Keratinocyte (primary cell): Measurements from ENCODE around the gene GZMM. TPM values are rescaled to one million over a fixed set of nuclear protein-coding genes. Genes with fewer than 3 reads are reported as not detected.

Source experiments
- DNase-seq: peaks from one replicate; pipeline ENCODE4 v3.0.0-alpha.2; 2011; ENCODE audit warnings: low read depth, missing footprints, low spot score
- FAIRE-seq: peaks from 2 replicates; lab custom pipeline; 2011; peaks lifted over from hg19 to GRCh38; lab: Jason Lieb, UNC
- H2AFZ ChIP-seq: 2 replicates; pipeline ENCODE4 v1.6.0; 2012; ENCODE audit warnings: low read length, control low read depth, inconsistent platforms; ENCODE audit not compliant: control insufficient read depth
- H3K27ac ChIP-seq: 2 replicates; pipeline ENCODE4 v1.5.1; 2011; ENCODE audit warnings: low read length; ENCODE audit not compliant: control insufficient read depth, insufficient read depth
- H3K27me3 ChIP-seq: 3 replicates; pipeline ENCODE4 v1.6.0; 2011; ENCODE audit warnings: low read length; ENCODE audit not compliant: control insufficient read depth, insufficient read depth; ENCODE audit errors: extremely low read depth
- H3K36me3 ChIP-seq, 2 experiments: 2 replicates in 1 of 2; 3 replicates in 1 of 2; pipeline ENCODE4 v1.5.1; 2011; ENCODE audit warnings: low read length in 2 of 2, mild to moderate bottlenecking in 1 of 2; ENCODE audit not compliant: control insufficient read depth in 2 of 2, insufficient read depth in 2 of 2; ENCODE audit errors: extremely low read depth in 1 of 2
- H3K4me1 ChIP-seq: 3 replicates; pipeline ENCODE4 v1.5.1; 2011; ENCODE audit warnings: low read length; ENCODE audit not compliant: control insufficient read depth, insufficient read depth; ENCODE audit errors: extremely low read depth
- H3K4me2 ChIP-seq: 3 replicates; pipeline ENCODE4 v1.6.0; 2011; ENCODE audit warnings: low read depth, low read length; ENCODE audit not compliant: control insufficient read depth, insufficient read depth; ENCODE audit errors: extremely low read depth
- H3K4me3 ChIP-seq, 3 experiments: fragments of 200-600 bp in 1 of 3; sonication (generic) in 1 of 3; 2 replicates in 2 of 3; 3 replicates in 1 of 3; pipeline ENCODE4 v1.5.1; 2011 to 2016; ENCODE audit warnings: low read length in 3 of 3, mild to moderate bottlenecking in 3 of 3, control low read depth in 2 of 3, inconsistent platforms in 1 of 3, low read depth in 1 of 3, mixed read lengths in 1 of 3, mixed run types in 1 of 3, moderate library complexity in 1 of 3; ENCODE audit not compliant: control insufficient read depth in 2 of 3, insufficient read depth in 2 of 3; ENCODE audit errors: extremely low read depth in 1 of 3
- H3K79me2 ChIP-seq: 2 replicates; pipeline ENCODE4 v1.6.0; 2012; ENCODE audit warnings: low read length; ENCODE audit not compliant: control insufficient read depth, insufficient read depth
- H3K9ac ChIP-seq: 3 replicates; pipeline ENCODE4 v1.6.0; 2011; ENCODE audit warnings: low read length; ENCODE audit not compliant: control insufficient read depth, insufficient read depth; ENCODE audit errors: extremely low read depth
- H3K9me1 ChIP-seq: 3 replicates; pipeline ENCODE4 v1.6.0; 2011; ENCODE audit warnings: low read length; ENCODE audit not compliant: control insufficient read depth, insufficient read depth; ENCODE audit errors: extremely low read depth
- H3K9me3 ChIP-seq: 2 replicates; pipeline ENCODE4 v1.5.1; 2012; ENCODE audit warnings: low read depth, low read length; ENCODE audit not compliant: control insufficient read depth
- H4K20me1 ChIP-seq: 3 replicates; pipeline ENCODE4 v1.6.0; 2011; ENCODE audit warnings: low read length; ENCODE audit not compliant: control insufficient read depth, insufficient read depth; ENCODE audit errors: extremely low read depth
- EZH2 ChIP-seq: IDR thresholded peaks from one replicate; pipeline ENCODE4 v1.6.1; 2012; ENCODE audit warnings: inconsistent platforms, mild to moderate bottlenecking, low read length, moderate library complexity
- dilution Hi-C: fragments of 300-500 bp; cut with MboI; formaldehyde crosslinking; loops from one replicate; pipeline ENCODE4 v1.7.0; 2020; ENCODE audit warnings: low sequenced_read_pairs; ENCODE audit not compliant: extremely low pct_ligation_motif_present
- polyA plus RNA-seq, 5 experiments: library from polyadenylated mRNA; depleted of rRNA in 3 of 5; stranded (reverse) in 3 of 5; stranded (forward) in 1 of 5; unstranded in 1 of 5; fragments of >200 nt; gene quantifications; 1 replicate in 1 of 5; 2 replicates in 3 of 5; 3 replicates in 1 of 5; pipeline versions ENCODE4 v1.2.1 to v1.2.3, GENCODE V29; 2011 to 2012; ENCODE audit warnings: missing spikeins in 2 of 5, low read depth in 1 of 5, low replicate concordance in 1 of 5
- TF ChIP-seq, protein P1 (sequence below), 3 experiments: IDR thresholded peaks in 1 of 3; conservative IDR thresholded peaks in 1 of 3; optimal IDR thresholded peaks in 1 of 3; 2 replicates in 2 of 3; 3 replicates in 1 of 3; pipeline versions ENCODE3 to v1.5.1; 2011; ENCODE audit warnings: low read length in 3 of 3, mild to moderate bottlenecking in 3 of 3, moderate library complexity in 2 of 3, control low read depth in 1 of 3, inconsistent platforms in 1 of 3; ENCODE audit not compliant: insufficient read depth in 2 of 3; ENCODE audit errors: extremely low read depth in 1 of 3

GZMM gene
- polyA plus RNA-seq, 1 donor (not counting 4 experiments of a cell fraction or from before 2014, with no cell fraction given): not detected

DNA sequence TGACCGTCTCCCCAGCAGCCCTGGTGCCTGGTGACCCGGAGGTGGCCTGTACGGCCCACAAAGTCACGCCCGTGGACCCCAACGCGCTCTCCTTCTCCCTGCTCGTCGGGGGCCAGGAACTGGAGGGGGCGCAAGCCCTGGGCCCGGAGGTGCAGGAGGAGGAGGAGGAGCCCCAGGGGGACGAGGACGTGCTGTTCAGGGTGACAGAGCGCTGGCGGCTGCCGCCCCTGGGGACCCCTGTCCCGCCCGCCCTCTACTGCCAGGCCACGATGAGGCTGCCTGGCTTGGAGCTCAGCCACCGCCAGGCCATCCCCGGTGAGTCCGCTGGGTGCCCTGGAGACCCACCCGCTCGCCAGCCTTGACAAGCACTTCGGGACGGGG, 45.4 kb upstream of the GZMM start:
- DNase-seq: no peak
- H3K27ac ChIP-seq: no peak overlapping the region
- no peaks in the 10 kb centered on the region for H3K79me2 ChIP-seq
- no peaks in the 10 kb centered on the region for H3K9me1 ChIP-seq
- no peak overlapping the region for H3K9ac ChIP-seq
- H3K4me3 ChIP-seq: no peak overlapping the region
- no peak overlapping the region for H2AFZ ChIP-seq
- no peaks in the 10 kb centered on the region for H4K20me1 ChIP-seq
- no peaks in the 10 kb centered on the region for H3K9me3 ChIP-seq
- dilution Hi-C loops: no loop called here
- H3K36me3 ChIP-seq: no peaks in the 10 kb centered on the region
- peaks cover 25% of the 10 kb centered on the region for H3K27me3 ChIP-seq
- TF ChIP-seq EZH2: no peak
- TF ChIP-seq, protein P1, sequence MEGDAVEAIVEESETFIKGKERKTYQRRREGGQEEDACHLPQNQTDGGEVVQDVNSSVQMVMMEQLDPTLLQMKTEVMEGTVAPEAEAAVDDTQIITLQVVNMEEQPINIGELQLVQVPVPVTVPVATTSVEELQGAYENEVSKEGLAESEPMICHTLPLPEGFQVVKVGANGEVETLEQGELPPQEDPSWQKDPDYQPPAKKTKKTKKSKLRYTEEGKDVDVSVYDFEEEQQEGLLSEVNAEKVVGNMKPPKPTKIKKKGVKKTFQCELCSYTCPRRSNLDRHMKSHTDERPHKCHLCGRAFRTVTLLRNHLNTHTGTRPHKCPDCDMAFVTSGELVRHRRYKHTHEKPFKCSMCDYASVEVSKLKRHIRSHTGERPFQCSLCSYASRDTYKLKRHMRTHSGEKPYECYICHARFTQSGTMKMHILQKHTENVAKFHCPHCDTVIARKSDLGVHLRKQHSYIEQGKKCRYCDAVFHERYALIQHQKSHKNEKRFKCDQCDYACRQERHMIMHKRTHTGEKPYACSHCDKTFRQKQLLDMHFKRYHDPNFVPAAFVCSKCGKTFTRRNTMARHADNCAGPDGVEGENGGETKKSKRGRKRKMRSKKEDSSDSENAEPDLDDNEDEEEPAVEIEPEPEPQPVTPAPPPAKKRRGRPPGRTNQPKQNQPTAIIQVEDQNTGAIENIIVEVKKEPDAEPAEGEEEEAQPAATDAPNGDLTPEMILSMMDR (optimal IDR thresholded peaks at IDR 0.05 in 1 of 3, IDR thresholded peaks at IDR 0.05 in 1 of 3, conservative IDR thresholded peaks at IDR 0.05 in 1 of 3; ENCODE audit: extremely low read depth in 1 of 3, insufficient read depth in 2 of 3, low read length in 3 of 3): no peak
- H3K4me2 ChIP-seq: no peak overlapping the region
- no peaks in the 10 kb centered on the region for H3K4me1 ChIP-seq
- FAIRE-seq: no peak

DNA sequence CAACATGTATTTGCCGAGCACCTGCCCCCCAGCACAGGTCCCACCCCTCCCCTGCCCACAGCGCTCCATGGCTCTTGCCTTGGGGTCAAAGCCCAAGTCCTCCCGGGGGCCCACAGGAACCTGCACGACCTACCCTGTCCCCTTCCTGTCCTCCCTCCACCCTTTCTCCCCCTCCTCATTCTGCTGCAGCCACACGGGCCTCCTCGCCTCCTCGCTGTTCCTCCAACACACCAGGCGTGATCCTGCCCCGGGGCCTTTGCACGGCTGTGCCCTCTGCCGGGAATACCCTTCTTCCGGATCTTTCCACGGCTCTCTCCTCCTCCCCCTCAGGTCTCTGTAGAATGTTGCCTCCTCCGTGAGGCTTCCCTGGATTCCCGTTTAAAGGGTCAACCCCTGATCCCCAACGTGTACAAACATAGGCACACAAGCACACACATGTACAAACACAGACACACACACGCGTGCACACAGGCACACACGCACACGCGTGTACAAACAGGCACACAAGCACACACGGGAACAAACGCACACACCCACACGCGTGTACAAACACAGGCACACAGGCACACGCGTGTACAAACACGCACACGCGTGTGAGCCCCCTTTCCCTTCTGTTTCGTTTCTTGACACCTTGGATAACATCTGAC, 44.8 kb upstream of the GZMM start:
- H3K4me2 ChIP-seq: no peak overlapping the region
- H3K4me1 ChIP-seq: no peaks in the 10 kb centered on the region
- no peak overlapping the region for H3K27ac ChIP-seq
- H3K9me3 ChIP-seq: no peaks in the 10 kb centered on the region
- dilution Hi-C loops: no loop called here
- H2AFZ ChIP-seq: no peak overlapping the region
- no peaks in the 10 kb centered on the region for H4K20me1 ChIP-seq
- H3K27me3 ChIP-seq: peaks cover 25% of the 10 kb centered on the region
- DNase-seq (no peak), FAIRE-seq (no peak)
- no peak overlapping the region for H3K4me3 ChIP-seq
- no peak for TF ChIP-seq EZH2
- H3K36me3 ChIP-seq: no peaks in the 10 kb centered on the region
- no peak overlapping the region for H3K9ac ChIP-seq
- no peaks in the 10 kb centered on the region for H3K79me2 ChIP-seq
- H3K9me1 ChIP-seq: no peaks in the 10 kb centered on the region

DNA sequence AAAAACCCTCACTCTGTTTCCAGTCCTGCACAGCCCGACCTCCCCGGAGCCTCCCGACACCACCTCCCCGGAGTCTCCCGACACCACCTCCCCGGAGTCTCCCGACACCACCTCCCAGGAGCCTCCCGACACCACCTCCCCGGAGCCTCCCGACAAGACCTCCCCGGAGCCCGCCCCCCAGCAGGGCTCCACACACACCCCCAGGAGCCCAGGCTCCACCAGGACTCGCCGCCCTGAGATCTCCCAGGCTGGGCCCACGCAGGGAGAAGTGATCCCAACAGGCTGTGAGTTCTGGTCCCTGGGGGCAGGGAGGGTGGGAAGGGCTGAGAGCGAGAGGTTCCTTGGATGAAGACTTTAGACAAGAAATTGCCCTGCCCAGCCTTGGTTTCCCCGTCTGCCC, 42.2 kb upstream of the GZMM start:
- FAIRE-seq: no peak
- peaks cover 2% of the 10 kb centered on the region for H3K9me1 ChIP-seq
- H4K20me1 ChIP-seq: no peaks in the 10 kb centered on the region
- no peak overlapping the region for H3K27ac ChIP-seq
- no peaks in the 10 kb centered on the region for H3K9me3 ChIP-seq
- H3K4me2 ChIP-seq: no peak overlapping the region
- dilution Hi-C loops: no loop called here
- H3K9ac ChIP-seq: no peak overlapping the region
- no peaks in the 10 kb centered on the region for H3K36me3 ChIP-seq
- no peaks in the 10 kb centered on the region for H3K79me2 ChIP-seq
- H3K4me1 ChIP-seq: peaks cover 12% of the 10 kb centered on the region
- H2AFZ ChIP-seq: no peak overlapping the region
- no peak overlapping the region for H3K4me3 ChIP-seq
- no peak for DNase-seq
- TF ChIP-seq, protein P1 (optimal IDR thresholded peaks at IDR 0.05 in 1 of 3, IDR thresholded peaks at IDR 0.05 in 1 of 3, conservative IDR thresholded peaks at IDR 0.05 in 1 of 3; ENCODE audit: extremely low read depth in 1 of 3, insufficient read depth in 2 of 3, low read length in 3 of 3): no peak
- TF ChIP-seq EZH2: no peak
- H3K27me3 ChIP-seq: peaks cover 19% of the 10 kb centered on the region
